IPS DF 19.7 (cell line): ENCODE measurements around the gene IL15.

Experiments
- DNase-seq: peaks from one replicate; pipeline ENCODE4 v3.0.0-alpha.2; 2013; ENCODE audit warnings: low read depth, low spot score

IL15 gene

DNA sequence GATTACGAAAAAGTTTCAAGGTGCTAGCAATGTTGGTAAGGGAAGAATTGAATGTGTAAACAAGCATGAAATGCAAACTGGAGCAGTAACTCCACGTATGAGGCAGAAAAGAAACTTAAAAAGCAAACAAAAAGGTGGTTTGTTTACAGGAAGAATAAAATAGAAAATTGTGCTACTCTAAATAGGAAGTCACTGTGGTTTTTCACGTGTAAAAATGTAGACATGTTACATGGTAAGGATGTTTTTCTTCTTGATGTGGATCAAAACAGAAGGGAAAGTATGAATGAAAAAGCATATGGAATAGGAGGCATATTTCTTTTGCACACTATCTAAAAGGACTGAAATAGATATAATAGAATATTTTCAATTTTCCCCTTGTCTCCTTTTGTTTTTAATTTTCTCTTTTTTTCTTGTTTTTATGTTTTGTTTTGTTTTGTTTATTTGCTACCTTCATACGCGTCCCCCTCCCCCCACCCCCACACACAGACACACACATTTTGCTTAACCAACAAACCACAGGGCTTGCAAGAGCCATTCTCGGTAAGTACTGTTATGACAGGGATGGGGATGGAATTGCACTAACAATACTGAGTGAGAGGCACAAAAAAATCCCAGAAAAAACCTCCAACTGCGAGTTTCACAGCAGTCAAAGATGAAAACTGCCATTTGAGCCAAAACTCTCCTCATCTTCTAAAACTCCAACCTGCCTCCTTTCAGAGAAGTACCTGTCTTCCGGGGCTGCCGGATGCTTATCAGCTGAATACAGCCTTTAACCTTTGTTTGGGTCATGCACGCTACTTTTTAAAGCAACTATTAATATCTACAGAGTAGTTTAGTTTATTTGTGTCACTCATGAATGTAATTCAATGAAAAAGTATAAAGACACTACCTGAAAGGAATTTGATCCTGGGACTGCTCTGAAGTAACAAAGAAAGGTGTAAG, 135.8 kb downstream of the IL15 start:
- no peak for DNase-seq

DNA sequence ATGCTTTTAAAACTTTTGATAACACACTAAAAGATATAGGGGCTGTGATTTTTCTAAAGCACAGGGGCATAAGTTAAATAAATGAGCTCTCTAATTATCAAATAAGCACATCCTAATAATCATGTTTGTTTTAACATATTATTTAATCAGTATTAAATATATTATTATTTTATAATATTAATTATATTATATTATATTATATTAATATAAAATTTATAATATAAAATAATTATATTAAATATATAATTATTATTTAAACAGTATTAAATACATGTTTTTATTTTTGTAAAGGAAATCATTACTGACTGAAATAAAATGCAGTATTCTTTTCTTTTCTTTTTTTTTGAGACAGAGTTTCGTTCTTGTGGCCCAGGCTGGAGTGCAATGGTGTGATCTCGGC, 136.5 kb downstream of the IL15 start:
- DNase-seq: no peak

DNA sequence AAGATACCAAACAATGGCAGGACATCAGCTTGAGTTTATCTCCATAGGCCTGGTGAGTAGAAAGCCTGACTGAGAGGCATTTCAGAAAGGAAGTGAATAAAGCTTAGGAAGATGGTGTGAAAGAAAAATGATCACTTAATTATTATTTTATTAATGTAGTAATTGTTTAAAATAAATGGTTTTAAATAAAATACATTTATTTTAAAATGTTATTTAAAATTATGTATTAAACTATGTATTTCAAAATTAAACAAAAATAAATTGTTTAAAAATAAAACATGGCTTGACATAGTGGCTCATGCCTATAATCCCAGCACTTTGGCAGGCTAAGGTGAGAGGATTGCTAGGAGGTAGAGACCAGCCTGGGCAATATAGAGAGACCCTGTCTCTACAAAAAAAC, 145.8 kb downstream of the IL15 start:
- DNase-seq: no peak
